D341Med (cell line): ENCODE measurements around the gene RBSN.
"Not testable (repeated sequence)": the region's sequence is repeated elsewhere in the genome, so short reads cannot be mapped to it uniquely, and the experiment has no call there.

Source experiments
- DNase-seq: peaks from one replicate; pipeline ENCODE4 v3.0.0; 2012; ENCODE audit warnings: low spot score

RBSN gene

DNA sequence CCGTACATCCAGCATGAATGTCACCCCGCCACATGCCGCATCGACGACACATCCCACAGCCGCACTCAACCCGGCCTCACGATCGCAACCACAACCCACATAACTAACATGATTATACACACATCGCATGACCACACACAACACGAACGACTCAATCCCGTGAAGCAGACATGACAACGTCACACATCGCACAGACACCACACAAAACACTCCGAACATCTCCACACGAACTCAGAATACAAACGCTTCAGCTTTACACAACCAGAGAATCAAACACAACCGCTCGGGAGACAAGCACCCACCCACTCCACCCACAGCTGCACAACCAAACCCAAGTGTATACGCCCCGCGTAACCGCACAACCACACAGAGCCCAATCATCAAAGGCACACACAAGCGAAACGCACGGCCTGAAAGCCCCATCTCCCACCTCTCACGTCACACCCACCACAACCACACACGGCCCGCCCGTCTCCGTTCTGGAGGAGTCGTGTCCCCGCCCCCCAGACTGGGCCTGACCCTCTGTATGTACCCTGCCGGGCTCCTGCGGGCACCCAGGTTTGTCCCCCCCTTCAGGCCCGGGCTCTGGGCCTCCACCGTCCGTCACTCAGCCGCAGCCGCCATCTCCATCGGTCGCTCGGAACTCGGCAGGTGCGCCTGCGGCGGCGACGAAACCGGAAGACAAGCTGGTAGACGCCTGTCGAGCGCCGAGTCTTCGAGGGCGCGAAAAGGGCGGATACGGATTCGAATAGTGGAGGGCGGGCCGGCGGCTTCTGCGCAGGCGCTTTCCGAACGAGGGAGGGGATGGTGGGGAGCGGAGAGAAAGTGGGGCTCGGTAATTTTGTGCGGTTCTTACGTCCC lies at the start of gene RBSN:
Gene RBSN (minus strand): TSS at position 646 of the 861 bp plus-strand sequence. CDS start 3,028 bp downstream, outside the sequence.
- peak; percentile 97 for DNase-seq

DNA sequence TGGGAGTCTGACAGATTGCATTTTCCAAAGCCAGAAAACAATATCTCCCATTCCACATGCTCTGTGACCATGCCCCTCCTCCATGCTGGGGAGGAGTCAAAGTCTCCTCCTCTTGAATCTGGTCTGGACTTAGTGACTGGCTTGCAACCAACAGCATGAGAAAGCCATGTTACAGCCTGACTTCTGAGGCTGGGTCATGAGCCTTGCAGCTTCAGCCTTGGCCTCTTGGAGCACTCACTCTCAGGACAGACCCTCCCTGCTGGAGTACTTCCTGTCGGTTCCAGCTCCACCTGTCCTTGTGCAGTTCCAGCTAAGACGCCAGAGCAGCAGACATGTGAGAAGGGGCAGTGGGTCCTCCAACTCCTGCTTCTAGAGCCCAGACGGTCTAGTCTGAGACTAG lies 49.7 kb upstream of the RBSN start:
- peak; percentile 33 for DNase-seq

DNA sequence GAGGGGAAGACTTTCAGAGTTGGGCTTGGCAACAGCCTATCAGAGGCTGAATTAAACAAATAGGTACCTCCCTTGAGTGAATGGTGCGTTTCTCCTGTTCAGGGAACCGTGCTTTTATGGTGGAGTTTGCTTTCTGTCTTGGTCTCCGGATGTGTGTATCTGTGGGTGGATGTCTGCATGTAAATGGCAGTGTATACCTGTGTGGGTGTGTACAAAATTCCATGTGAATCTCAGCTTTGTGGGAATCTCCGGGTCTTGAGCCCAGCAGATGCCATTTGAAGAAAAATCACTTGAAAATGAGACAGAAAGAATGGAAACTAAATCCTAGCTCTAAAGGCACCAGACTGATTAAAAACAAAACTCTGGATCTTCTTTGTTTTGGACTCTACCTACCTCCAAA lies 37.9 kb upstream of the RBSN start:
- DNase-seq = not testable (repeated sequence)

DNA sequence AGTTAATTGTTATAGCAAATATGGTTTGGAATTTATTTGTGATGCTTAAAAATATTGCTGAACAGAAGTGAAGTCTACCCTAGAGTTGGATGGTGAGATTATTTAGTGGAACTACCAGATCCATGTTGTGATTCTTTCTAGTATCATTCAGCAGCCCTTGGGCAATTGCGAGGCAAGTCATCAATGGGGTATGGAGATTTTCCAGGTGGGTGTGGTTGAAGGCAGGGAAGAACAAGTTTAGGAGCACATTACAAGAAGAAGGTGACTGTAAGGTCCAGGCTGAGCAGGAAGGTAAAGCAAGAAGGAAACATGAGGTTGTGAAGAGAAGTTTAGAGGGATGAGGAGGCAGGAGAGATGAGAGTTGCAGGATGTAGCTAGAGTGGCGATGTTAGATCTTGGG lies 36.0 kb upstream of the RBSN start:
- DNase-seq = not testable (repeated sequence)

DNA sequence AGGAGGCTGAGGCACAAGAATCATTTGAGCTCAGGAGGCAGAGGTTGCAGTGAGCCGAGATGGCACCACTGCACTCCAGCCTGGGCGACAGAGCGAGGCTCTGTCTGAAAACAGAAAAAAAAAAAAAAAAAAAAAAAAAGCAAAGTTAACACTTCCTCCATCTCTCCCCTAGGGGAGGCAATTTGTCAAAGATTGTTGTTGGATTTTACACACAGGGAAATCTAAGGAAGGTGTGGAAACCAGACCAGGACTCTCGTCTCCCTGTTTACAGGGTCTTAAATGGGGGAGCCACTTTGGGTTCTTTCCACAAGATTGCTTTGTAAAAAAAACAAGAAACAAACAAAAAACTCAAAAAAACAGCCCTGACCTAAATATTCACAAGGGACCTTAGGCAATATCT lies 29.5 kb upstream of the RBSN start:
- not testable (repeated sequence) for DNase-seq

DNA sequence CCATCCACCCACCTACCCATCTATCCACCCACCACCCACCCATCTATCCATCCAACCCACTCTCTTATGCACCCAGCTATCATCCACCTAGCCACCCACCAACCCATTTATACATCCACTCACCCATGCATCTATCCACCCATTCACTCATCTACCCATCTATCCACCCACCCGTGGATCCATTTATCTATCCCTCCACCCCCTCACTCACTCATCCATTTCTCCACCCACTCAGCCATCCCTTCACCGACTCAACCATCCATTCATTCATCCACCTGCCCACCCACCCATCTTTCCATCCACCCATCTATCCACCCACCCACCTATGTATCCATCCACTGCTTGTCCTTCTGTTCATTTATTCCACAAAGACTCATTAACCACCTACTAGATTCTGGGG lies 28.0 kb upstream of the RBSN start:
- DNase-seq = not testable (repeated sequence)

DNA sequence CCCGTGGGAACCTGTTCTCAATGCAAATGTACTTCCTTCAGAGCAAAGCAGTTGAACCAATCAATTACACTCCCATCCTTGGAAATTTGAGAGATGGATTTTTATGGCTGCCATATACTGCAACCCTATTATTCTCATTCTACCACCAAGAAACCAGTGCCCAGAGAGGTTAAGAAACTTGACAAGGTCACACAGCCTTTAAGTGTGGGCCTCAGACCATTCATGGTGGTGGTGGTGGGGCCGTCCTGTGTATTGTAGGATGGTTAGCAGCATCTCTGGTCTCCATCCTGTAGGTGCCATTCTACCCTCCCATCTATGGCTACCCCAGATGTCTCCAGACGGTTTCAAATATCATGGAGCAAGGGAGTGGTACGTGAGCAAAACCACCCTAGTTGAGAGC lies 23.4 kb upstream of the RBSN start:
- no peak for DNase-seq

DNA sequence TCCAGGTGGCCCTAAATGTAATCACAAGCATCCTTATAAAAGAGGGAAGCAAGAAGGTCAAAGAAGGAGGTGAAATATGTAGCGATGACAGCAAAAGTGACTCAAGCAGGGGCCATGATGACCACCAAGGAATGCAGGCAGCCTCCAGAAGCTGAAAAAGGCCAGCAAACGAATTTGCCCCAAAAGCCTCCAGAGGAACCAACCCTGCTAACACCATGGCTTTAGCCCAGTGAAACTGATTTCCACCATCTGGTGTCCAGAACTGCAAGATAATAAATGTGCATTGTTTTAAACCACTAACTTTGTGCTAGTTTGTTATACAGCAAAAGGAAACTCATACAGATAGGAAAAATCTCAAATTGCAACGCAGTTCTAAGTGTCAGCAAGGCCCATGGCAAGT lies 23.0 kb upstream of the RBSN start:
- DNase-seq = no peak

DNA sequence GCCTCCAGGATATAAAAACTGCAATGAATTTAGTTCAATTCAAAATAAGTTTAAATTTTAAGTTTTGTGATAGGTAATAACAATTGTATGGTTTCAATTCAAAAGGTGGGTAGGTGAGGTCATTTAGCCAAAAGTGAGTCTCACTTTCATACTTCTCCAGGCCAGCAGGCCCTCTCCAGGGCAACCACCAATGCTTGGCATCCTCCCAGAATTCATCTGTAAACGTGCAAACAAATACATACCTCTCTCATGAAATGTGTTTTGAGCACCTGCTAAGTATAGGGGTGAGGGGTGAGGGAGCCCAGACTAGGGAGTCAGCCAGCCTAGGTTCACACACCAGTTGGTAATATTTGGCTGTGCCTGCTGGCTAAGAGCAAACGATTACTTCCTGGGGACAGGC lies 22.0 kb upstream of the RBSN start:
- DNase-seq = no peak

DNA sequence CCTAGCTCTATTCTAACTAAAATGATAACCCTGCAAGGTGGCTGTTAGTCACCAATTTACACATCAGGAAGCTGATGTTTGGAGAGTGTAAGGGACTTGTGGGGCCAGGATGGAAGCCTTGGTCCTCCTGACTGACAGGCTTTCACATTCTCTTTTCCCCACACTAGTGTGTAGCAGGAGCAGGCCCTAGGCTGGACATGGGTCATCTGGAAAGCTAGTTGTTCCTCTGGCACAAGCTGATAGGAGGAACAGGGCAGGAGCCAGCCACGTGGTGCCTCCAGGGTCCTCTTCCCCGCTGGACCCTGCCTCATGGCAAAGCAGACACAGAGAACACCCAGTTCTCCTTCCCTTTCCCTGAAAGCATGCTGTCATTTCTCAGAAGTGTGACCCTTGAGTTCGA lies 18.1 kb upstream of the RBSN start:
- no peak for DNase-seq

DNA sequence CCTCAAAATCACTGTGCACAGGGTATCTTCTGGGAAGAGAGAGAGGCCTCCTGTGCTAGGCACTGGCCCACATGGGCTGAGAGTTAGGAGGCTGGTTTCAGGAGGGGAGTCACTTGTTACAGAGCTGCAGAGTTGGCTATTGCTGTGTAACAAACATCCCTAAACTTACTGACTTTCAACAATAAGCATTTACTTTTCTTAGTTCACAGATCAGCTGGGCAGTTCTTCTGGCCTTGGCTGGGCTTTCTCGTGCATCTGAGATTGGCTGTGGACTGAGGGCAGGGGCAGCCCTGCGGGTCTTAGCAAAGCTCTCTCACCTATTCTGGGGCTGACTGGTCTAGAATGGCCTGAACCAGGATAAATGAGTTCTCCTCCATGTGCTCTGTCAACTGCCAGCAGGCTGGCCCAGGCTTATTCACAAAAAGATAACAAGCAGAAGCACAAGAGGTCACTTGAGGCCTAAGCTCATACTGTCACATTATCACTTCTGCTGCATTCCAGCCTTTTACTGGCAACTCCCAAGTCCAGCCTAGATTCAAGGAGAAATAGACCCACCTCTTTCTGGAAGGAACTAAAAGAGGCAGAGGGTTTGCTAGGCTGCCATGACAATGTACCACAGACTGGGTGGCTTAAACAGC lies 17.2 kb upstream of the RBSN start:
- DNase-seq = no peak

DNA sequence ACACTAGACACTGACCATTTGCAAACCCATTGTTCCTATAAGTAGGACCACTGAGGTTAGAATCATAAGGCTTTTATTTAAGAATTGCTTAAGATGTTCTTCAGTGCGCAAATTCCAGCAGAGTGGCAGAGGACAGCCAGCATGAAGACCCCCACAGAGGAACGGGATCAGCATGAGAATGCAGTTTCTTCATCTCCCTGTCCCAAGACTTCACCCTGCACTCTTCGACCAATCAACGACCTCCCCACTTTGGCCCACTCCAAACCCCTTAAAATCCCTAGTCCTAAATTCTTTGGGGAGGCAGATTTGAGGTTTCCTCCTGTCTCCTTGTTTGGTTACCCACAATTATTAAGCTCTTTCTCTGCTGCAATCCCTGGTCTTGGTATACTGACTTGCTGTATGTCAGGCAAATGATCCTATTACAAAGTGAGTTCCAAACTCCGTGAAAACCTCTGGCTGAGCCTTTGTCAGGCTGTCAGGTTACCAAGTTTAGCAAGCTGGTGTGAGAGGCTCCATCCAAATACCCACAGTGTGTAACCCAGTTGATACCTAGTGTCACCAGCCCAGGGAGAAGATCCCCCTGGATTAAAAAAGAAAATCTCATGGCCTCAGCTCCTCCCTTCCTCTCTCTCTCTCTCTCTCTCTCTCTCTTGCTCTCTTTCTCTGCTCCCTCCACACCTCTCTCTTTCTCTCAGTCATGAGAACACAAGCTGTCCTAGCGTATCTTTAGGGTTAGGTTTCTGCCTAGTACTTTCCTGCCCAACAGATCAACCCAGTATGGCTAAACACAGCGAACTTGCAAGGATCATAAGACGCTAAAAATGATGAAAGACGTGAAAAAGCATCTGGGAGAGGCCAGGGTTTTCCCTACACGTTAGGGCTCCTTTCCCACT lies 15.8 kb upstream of the RBSN start:
- no peak for DNase-seq

DNA sequence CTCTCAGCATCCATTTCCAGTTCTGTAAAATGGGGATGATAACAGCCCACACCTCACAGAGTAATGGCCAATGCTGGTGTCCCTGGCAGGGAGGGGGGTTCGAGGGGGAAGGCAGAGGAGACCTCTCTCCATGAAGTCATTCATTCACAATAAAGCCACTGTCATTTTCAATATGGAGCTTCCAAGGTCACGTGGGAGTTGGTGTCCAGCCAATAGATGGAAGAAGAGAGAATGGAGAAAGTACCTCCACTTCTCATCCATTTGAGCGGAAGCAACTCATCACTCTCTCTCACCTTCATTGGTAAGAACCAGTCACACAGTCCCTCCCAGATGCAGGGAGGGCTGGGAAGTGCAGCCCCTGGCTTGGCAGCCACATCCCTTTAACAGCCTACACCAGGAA lies 14.9 kb upstream of the RBSN start:
- DNase-seq = no peak

DNA sequence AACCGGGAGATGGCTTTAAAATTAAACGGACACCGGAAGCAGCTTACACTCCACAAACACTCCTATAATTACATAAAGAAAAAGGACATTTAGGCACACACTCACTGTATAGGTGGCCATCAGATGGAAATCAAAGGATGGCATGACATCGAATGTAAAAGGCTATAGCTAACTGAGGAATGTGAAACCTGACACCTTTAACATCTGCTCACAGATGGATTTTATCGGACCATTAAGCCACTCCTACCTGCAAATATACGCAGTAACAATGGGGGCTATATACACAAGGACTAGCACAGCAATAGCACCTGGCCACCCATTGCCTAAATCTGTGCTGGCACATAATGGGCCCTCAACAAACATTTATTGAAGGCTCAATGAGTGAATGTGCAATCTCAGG lies 14.5 kb upstream of the RBSN start:
- no peak for DNase-seq

DNA sequence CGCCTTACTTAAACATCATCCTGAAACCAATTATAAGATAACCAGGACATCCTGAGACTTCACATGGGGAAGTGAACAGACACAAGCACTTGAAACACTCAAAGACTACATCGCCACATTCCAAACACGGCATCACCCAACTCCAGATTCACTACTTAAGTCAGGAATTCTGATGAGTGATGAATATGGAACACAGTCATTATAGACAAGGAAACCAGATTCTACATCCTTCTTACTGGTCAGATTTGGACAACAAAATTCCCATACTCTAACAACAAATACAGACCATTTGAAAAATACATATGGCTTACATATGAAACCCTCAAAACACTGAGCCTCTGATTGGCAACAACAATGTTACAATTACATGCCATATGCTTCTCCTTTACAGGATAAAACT lies 13.1 kb upstream of the RBSN start:
- DNase-seq = no peak

DNA sequence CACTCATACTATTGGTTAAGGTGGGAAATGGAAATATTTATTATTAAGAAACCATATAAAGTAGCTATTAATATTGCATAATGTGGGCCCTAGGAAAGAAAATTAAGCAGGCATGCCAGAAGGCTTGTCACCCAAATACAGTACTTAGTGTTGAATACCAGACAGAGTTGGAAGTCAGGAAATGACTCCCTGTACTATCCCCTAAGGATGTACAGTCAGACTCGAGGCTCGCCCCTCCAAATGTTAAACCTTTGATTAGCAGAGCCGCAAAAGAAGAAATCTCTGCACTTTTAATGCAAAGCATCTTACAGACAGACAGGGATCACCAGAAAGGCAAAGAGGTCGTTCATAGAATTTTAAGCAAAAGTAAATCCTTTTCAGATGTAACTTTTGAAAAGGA lies 11.3 kb upstream of the RBSN start:
- DNase-seq = no peak

DNA sequence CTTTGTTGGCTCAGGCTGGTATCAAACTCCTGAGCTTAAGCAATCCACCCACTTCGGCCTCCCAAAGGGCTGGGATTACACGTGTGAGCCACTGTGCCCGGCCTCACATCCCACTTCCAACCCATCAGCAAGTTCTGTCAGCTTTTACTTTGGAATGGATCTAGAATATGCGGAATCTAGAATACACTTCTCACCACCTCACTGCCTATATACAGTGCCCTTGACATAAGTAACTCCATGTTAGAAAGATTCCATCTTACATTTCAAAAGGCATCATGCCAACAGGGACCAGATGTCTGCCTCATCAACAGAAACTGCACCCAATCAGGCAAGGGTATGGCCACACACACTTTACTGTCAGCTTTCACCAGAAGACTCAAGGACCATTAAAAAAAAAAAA lies 9.9 kb upstream of the RBSN start:
- DNase-seq = no peak

DNA sequence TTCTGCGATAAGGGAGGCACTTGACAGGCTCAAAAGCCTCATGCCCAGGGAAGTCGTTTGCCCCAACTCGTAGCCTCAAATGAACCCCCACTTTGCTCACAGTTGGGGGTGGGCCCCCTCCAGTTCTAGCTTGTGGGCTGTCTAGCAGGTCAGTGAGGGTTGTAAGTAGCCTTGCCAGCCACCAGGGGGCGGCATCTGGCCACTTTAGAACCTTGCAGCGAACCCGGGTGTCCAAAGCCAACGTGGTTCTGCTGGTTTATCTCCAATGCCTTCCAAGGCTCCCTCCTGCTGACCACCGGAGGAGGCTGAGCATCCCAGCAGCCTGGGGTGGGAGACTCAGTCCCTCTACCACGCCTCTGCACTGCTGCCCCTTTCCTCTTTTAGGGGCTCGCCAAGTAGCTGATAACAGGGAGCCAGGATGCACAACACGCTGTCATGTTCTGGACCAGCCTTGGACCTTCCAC lies 9.2 kb upstream of the RBSN start:
- peak; percentile 88 for DNase-seq

DNA sequence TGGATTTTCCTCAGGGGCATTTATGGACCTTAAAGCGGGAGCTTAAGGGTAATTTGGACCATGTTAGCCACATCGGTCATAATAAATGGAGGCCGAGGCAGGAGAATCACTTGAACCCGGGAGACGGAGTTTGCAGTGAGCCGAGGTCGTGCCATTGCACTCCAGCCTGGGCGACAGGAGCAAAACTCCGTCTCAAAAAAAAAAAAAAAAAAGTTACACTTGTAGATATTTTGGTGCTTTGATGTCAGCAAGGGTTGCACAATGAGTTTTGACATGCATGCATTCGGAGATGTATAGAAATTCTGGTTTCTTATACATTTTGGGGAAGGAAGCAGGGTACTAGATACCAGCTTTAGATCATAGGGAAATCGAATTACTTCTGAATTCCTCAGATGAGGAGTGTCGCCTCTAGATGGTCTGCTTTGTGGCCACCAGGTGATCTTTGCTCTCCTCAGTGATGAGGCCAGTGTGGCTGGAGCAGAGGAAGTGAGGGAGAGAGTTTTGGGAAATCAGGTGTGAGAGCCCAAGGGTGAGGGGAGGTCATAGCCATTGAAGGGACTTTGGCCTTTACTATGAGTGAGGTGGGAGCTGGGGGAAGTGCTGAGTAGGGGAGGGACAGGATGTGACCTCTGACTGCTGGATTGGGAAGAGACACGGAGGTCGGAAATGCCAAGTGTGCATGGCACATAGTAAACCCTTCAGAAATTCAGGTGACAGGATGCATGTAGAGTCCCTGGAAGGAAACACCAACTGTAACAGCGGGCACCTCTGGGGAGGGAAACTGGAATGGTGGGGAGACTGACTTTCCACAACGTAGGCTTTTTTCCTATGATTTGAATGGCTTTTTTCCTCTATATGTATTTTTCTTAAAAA lies 8.4 kb upstream of the RBSN start:
- no peak for DNase-seq

DNA sequence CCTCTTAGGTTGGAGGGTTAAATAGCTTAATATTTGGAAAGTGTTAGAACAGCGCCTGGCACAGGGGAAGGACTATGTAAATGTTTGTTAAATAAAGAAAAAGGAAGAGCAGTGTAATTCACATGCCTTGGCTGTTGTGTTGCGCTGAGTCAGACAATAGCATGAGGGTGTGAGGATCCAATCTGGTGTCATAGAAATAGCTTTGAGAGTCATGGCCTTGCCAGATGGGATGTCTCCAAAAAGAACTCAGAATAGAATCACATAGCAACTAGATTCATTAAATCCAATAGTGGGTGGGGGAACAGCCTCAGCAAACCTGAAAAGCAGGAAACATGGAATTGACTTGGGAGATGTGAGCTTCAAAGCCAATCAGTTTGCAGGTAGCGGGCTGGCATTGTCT lies 3.9 kb upstream of the RBSN start:
- DNase-seq = no peak

DNA sequence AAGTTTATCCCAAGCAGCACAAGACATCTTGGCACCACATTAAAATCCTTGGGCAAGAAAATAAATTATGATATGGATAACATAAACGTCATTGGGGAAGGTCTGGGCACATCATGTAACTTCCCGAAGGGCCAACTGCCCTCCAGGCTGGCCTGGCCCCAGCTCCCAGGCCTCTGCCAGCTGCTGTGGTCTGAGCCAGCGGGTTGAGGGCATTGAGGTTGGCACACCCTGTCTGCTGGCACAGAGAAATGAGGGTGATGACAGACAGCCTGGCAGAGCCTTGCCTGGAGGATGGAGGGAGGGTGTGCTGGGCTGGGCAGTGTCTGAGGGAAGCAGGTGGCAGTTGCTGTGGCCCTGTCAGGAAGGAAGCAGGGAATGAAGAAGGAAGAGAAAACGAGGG lies 3.3 kb upstream of the RBSN start:
- no peak for DNase-seq
